Tibial artery (tissue), 4 donors: ENCODE measurements around the gene COL18A1.

Experiments used
- DNase-seq, 2 donors: peaks; one replicate each; pipeline ENCODE4 v3.0.0-alpha.2; 2019
- H3K27ac ChIP-seq, 2 donors: fragments of 200-600 bp; sonication (generic) in 1 of 2; 1 replicate in 1 of 2; 2 replicates in 1 of 2; pipeline ENCODE4 v1.5.1; 2018 to 2019; ENCODE audit warnings: mild to moderate bottlenecking in 1 of 2
- H3K27me3 ChIP-seq, 2 donors: fragments of 200-600 bp; sonication (generic) in 1 of 2; one replicate each; pipeline versions ENCODE4 v1.5.1 to v1.6.0; 2016 to 2019
- H3K36me3 ChIP-seq, 3 donors: fragments of 200-600 bp; sonication (generic) in 2 of 3; one replicate each; pipeline ENCODE4 v1.5.1; 2016 to 2019; ENCODE audit warnings: mild to moderate bottlenecking in 2 of 3
- H3K4me1 ChIP-seq, 4 donors: fragments of 200-600 bp; sonication (generic) in 2 of 4; 1 replicate in 3 of 4; 2 replicates in 1 of 4; pipeline ENCODE4 v1.5.1; 2016 to 2019
- H3K4me3 ChIP-seq, 2 donors: fragments of 200-600 bp; sonication (generic) in 1 of 2; 1 replicate in 1 of 2; 2 replicates in 1 of 2; pipeline ENCODE4 v1.5.1; 2018 to 2019; ENCODE audit warnings: mild to moderate bottlenecking in 2 of 2
- H3K9me3 ChIP-seq, 3 donors: fragments of 200-600 bp; sonication (generic) in 1 of 3; one replicate each; pipeline ENCODE4 v1.5.1; 2016 to 2019
- intact Hi-C: fragments of 100-400 bp; cut with DNase I; formaldehyde crosslinking; loops from one replicate; pipeline ENCODE4 v1.15.0; 2023; ENCODE audit warnings: low total_unique reads
- TF ChIP-seq, protein P1 (sequence below), 2 experiments: fragments of 200-600 bp in 1 of 2; fragments of 450-650 bp in 1 of 2; IDR thresholded peaks; one replicate each; pipeline ENCODE4 v1.5.1; 2017 to 2019; ENCODE audit warnings: antibody characterized with exemption in 2 of 2, mild to moderate bottlenecking in 1 of 2, moderate library complexity in 1 of 2

The COL18A1 gene

DNA sequence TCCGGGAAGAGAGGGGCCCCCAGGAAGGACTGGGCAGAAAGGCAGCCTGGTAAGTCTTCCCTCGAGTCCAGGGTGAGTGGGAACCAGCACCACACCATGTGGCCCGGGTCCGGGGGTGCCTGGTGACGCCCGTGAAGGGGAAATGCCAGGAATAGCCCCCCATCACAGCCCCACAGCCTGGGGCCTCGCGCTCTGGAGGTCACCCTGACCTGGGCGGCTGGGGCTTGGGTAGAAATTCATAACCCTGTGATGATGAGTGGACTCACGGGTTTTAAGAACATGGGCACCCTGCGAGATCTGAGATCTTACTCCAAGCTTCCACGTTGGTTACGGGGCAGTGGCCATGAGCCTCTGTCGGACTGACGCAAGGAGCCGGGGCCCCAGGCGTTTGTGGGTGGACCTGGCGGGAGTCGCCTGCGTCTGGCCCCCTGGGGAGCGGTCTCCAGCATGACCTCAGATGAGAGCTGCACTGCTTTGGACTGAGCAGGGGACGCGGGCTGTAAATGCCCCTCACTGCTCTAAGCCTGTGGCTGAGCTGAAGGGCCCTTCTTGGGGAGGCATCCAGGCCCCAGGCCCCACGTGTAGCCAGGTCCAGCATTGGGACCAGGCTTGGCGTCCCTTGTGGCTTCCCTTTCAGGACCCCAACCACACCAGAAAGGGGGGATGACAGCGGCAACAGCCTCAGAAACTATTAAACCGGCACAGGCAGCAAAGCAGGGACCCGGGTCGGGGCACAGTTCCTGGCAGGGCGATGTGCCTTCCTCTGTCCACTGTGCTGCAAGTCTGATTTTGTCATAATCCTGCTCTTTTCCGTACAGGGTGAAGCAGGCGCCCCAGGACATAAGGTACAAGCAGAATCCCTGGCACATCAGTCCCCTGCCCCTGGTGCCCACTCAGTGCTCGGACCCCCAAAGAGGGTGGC is 77.3 kb downstream of the COL18A1 start:
- intact Hi-C loops: no loop called here
- Histone ChIP-seq H3K27me3 (no peaks in the 10 kb centered on the region), H3K4me3 (no peak overlapping the region), H3K27ac (no peak overlapping the region), H3K9me3 (no peaks in the 10 kb centered on the region), H3K36me3 (peaks cover 67 to 91% (median 85%) of the 10 kb centered on the region in 3 donors), H3K4me1 (peaks cover 0 to 7% (median 3%) of the 10 kb centered on the region in 4 donors)
- DNase-seq: no peak
- TF ChIP-seq, protein P1, sequence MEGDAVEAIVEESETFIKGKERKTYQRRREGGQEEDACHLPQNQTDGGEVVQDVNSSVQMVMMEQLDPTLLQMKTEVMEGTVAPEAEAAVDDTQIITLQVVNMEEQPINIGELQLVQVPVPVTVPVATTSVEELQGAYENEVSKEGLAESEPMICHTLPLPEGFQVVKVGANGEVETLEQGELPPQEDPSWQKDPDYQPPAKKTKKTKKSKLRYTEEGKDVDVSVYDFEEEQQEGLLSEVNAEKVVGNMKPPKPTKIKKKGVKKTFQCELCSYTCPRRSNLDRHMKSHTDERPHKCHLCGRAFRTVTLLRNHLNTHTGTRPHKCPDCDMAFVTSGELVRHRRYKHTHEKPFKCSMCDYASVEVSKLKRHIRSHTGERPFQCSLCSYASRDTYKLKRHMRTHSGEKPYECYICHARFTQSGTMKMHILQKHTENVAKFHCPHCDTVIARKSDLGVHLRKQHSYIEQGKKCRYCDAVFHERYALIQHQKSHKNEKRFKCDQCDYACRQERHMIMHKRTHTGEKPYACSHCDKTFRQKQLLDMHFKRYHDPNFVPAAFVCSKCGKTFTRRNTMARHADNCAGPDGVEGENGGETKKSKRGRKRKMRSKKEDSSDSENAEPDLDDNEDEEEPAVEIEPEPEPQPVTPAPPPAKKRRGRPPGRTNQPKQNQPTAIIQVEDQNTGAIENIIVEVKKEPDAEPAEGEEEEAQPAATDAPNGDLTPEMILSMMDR (IDR thresholded peaks at IDR 0.05): no peak

DNA sequence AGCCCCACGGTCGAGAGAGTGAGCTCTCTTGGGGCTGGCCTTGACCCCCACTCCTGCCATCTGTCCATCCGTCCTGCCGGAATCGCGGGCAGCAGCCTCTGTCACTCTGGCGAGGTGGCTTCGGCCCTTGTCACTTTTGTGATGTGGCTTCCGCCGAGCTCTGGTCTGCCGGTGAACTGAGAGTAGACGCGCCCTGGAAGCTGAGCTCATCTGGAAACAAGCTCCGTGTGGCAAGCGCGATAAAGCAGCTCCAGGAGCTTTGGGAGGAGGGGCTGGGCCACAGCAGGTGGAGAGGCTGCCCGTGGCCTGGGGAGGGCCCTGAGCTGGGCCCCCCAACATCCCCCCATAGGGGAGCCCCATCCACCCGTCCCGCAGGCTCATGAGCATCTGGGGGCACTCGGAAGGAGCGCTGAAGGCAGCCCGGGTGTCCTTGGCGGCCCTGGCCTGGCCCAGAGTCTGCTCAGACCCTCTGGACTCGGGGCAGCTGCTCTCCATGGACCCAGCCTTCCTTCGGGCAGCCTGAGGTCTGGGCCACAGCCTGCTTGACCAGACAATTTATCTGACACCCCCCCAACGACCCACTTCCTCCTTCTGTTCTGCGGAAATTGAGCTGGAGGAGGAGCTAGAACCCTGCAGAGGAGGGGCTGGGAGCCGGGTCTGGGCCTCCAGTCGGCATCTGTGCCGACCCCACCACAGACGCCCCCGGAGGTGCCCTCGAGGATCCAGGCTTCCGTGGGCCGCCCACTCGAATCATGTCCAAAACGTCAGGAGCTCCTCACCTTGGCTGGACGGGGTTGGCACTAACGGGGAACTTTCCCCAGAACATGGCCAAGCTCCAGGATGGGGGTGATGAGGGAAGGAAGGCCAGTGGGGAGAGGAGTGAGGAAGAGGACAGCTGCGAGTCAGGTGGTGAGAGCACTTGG is 78.2 kb downstream of the COL18A1 start:
- Histone ChIP-seq H3K9me3 (no peaks in the 10 kb centered on the region), H3K27ac (no peak overlapping the region), H3K4me3 (no peak overlapping the region), H3K4me1 (peaks cover 0 to under 1% (median 0%) of the 10 kb centered on the region in 4 donors), H3K27me3 (no peaks in the 10 kb centered on the region), H3K36me3 (peaks cover 72 to 92% (median 85%) of the 10 kb centered on the region in 3 donors)
- DNase-seq: no peak
- intact Hi-C loops: no loop called here
- TF ChIP-seq, protein P1 (IDR thresholded peaks at IDR 0.05): no peak

DNA sequence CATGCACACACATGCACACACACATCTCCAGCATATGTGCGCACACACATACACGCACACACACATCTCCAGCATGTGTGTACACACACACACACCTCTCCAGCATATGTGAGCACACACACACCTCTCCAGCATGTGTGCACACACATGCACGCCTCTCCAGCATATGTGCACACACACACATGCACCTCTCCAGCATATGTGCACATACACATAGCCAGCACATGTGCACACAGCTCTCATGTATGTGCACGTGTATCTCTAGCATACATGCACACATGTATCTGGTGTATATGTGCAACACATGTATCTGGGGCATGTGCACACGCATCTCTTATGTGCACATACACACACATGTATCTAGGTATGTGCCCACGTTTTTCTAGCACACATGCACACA is 79.4 kb downstream of the COL18A1 start:
- intact Hi-C loops: no loop called here
- peaks cover 71 to 91% (median 78%) of the 10 kb centered on the region in 3 donors for H3K36me3 ChIP-seq
- DNase-seq: no peak
- H3K27ac ChIP-seq: no peak overlapping the region
- H3K4me3 ChIP-seq: no peak overlapping the region
- H3K27me3 ChIP-seq: no peaks in the 10 kb centered on the region
- TF ChIP-seq, protein P1 (IDR thresholded peaks at IDR 0.05): no peak
- no peaks in the 10 kb centered on the region for H3K9me3 ChIP-seq
- H3K4me1 ChIP-seq: no peaks in the 10 kb centered on the region

DNA sequence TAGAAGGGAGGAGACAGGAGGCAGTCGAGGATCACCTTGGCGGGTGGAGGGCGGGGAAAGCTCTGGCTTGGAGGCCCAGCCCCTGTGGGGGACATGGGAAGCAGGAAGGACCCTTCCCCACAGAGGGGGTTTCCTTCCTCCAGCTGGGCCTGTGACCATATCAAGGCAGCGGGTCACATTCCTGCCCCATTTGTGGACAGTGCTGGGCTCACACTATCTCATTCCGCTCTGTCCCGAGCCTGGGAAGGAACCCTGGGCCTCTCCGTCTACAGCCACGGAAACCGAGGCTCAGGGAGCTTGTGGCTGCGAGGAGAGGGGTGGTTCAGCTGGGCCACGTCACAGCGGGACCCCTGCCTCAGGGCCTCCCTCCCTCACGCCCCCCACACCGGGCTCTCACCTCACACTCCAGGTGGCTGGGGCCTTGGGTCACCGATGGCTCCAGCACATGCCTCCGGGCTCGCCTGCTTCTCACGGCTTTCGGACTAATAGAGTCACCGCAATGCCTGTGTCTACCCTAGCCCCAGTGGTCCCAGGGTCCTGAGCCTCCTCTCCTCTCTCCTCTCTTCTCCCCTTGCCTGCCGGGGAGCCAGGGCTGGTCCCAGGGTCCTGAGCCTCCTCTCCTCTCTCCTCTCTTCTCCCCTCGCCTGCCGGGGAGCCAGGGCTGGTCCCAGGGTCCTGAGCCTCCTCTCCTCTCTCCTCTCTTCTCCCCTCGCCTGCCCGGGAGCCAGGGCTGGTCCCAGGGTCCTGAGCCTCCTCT is 80.9 kb downstream of the COL18A1 start:
- intact Hi-C loops: no loop called here
- H3K9me3 ChIP-seq: no peaks in the 10 kb centered on the region
- no peak overlapping the region for H3K4me3 ChIP-seq
- no peaks in the 10 kb centered on the region for H3K4me1 ChIP-seq
- no peak overlapping the region for H3K27ac ChIP-seq
- TF ChIP-seq, protein P1 (IDR thresholded peaks at IDR 0.05): no peak
- H3K36me3 ChIP-seq: peaks cover 63 to 87% (median 64%) of the 10 kb centered on the region in 3 donors
- no peaks in the 10 kb centered on the region for H3K27me3 ChIP-seq
- no peak for DNase-seq
